Measurements from ENCODE around the gene OR4X2. TPM values are rescaled to one million over a fixed set of nuclear protein-coding genes. Genes with fewer than 3 reads are reported as not detected.

Gene OR4X2, protein sequence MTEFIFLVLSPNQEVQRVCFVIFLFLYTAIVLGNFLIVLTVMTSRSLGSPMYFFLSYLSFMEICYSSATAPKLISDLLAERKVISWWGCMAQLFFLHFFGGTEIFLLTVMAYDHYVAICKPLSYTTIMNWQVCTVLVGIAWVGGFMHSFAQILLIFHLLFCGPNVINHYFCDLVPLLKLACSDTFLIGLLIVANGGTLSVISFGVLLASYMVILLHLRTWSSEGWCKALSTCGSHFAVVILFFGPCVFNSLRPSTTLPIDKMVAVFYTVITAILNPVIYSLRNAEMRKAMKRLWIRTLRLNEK
- not detected in 2 replicates for total RNA-seq

GRCh38 chr11:48244804-48245203 lies at the start of gene OR4X2:
Gene OR4X2 (plus strand): TSS chr11:48245104. CDS start chr11:48245104, 0 bp downstream.

DNA sequence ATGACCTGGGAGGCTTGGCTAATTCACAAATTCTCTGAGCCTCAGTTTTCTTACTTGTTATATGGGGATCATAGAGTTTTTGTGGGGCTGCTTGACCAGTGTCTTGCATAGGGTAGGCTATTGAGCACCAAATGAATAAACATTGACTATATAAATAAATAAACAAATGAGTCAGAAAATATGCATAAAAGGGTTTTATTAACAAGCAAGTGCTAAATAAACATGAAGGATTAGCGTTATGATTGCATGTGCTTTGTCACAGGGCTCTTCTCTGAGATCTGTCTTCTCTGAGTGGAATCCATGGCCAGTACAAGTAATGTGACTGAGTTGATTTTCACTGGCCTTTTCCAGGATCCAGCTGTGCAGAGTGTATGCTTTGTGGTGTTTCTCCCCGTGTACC lies 28.4 kb upstream of the OR4X2 start, which contains the start of gene OR4B1:
OR4B1 (plus strand) TSS at position 301 of the 400 bp plus-strand sequence; CDS start at position 301, 0 bp downstream.

GRCh38 chr11:48263423-48263911 lies 18.6 kb downstream of the OR4X2 start, which contains the start of gene OR4X1:
Gene OR4X1 (plus strand): TSS chr11:48263861. CDS start chr11:48263861, 0 bp downstream.

Other genes starting within 250 kb of the OR4X2 start
- not detected in 2 replicates for gene OR4B1, start 28.3 kb upstream of the OR4X2 start, total RNA-seq
- gene OR4X1, start 18.8 kb downstream of the OR4X2 start, total RNA-seq, result not detected in 2 replicates
- gene OR4S1, start 61.1 kb downstream of the OR4X2 start, total RNA-seq, result not detected in 2 replicates
- not detected in 2 replicates for gene OR4C3, start 79.8 kb downstream of the OR4X2 start, total RNA-seq
- gene OR4C5, start 121.4 kb downstream of the OR4X2 start, total RNA-seq, result not detected in 2 replicates
- gene OR4A47, start 243.7 kb downstream of the OR4X2 start, total RNA-seq, result not detected in 2 replicates